ENCODE results near the gene GPR21.

- TF ChIP-seq NFRKB (IDR thresholded peaks at IDR 0.05) (no peak), BHLHE40 (IDR thresholded peaks at IDR 0.05; ENCODE audit: borderline replicate concordance) (no peak), CTBP1 (IDR thresholded peaks at IDR 0.05; ENCODE audit: borderline replicate concordance) (no peak), FOXM1 (IDR thresholded peaks at IDR 0.05; ENCODE audit: borderline replicate concordance) (no peak), TARDBP (IDR thresholded peaks at IDR 0.05) (no peak)
These were observed 40.0 kb downstream of the GPR21 start for GRCh38 chr9:123073441-123073840.

All from HEK293T (cell line).